Measurements from ENCODE around the gene GNB1.

GRCh38 chr1:1786836-1787605, 103.9 kb downstream of the GNB1 start:
- TF ChIP-seq CTCF (IDR thresholded peaks at IDR 0.05; ENCODE audit: insufficient read depth, low read length, poor library complexity, severe bottlenecking) (no peak), EZH2phosphoT487 (conservative IDR thresholded peaks at IDR 0.05; ENCODE audit: low read length) (no peak)

All from SU-DHL-6 (cell line).